Measurements from ENCODE around the gene DCPS.

The DCPS gene

DNA sequence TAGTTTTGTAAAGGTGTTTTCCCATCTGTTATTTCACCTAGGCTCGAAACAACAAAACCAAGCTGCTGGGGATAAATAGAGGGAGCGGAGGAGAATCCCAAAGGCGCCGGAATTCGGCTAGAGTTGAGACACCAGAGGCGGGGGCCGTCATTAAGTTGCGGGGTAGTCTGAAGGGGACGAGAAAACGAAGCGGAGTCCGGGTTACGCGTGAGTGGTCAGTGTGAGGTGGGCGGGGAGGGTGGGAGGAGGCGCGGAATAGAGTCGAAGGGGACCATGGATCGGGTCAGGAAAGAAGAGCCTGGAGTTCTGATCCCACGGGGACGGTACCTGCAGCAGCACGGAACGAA, 35.5 kb upstream of the DCPS start:
- TF ChIP-seq TAF1 (IDR thresholded peaks at IDR 0.05; ENCODE audit: low read depth) (no peak), EP300 (IDR thresholded peaks at IDR 0.05; ENCODE audit: borderline replicate concordance) (no peak)

DNA sequence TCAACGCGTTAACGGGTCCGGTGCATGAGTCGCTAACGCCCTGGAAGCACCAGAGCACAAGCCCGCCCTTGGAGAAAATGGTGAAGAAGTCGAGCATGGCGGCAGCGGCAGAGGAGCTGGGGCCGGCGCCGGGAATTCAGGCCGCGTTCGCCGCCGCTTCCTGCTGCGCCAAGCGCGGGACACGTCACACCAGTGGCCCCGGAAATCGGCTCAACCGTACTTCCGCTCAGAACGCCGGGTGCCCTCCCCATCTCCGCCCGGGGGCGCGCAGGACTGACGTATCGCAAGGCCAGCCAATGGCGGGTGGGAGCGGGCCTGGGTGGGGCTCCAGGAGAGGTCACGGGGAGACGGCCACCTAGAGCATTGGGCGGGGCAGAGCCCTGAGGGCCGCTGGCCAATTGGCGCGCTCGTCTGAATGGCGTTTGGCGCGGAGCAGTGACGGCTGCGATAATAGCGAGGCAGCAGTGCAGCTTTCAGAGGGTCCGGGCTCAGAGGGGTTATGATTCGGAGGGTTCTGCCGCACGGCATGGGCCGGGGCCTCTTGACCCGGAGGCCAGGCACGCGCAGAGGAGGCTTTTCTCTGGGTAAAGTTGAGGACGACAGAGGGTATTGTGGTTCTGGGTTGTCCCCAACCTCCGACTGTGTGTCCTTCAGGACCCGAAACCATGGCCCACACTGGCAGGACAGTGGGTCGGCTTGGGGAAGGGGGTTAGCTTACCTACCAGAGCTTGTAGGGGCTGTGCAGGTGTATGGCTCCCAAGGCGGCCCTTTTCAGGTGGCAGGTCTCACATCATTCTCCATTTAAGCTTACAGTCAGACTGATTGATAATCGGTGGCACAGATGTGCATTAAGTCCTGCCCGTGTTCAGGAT, 34.9 kb upstream of the DCPS start, which contains the start of the genes FOXRED1 and SRPRA:
Gene FOXRED1, plus strand, starts transcription at position 447 of the 872 bp plus-strand sequence. Its CDS starts 53 bp downstream, at position 500.
Gene SRPRA, minus strand, starts transcription at position 188 of the 872 bp plus-strand sequence. Its CDS starts 91 bp downstream, at position 97.
- TF ChIP-seq FOXM1 (IDR thresholded peaks at IDR 0.05; ENCODE audit: borderline replicate concordance, low read depth) (0 out of 2 replicates have a peak, but pooled peaks have one; percentile 21), CEBPB (IDR thresholded peaks at IDR 0.05) (no peak), CREB1 (IDR thresholded peaks at IDR 0.05; ENCODE audit: low read depth) (peak; percentile 97), NFIC (IDR thresholded peaks at IDR 0.05) (no peak; the same call in 1 of the 2 replicates), ZBTB7A (IDR thresholded peaks at IDR 0.05; ENCODE audit: low read depth) (no peak), YY1 (IDR thresholded peaks at IDR 0.05; ENCODE audit: low read depth) (peak; percentile 81), TEAD4 (IDR thresholded peaks at IDR 0.05) (peak; percentile 39; the same call in 1 of the 2 replicates), TAF1 (IDR thresholded peaks at IDR 0.05; ENCODE audit: low read depth) (peak; percentile 83), TCF12 (IDR thresholded peaks at IDR 0.05; ENCODE audit: low read depth) (peak; percentile 67; the same call in 1 of the 2 replicates), EP300 (IDR thresholded peaks at IDR 0.05; ENCODE audit: borderline replicate concordance) (no peak), EGR1 (IDR thresholded peaks at IDR 0.05) (no peak), RAD21 (IDR thresholded peaks at IDR 0.05; ENCODE audit: low read depth) (no peak)
- TF ChIP-seq, protein P1, sequence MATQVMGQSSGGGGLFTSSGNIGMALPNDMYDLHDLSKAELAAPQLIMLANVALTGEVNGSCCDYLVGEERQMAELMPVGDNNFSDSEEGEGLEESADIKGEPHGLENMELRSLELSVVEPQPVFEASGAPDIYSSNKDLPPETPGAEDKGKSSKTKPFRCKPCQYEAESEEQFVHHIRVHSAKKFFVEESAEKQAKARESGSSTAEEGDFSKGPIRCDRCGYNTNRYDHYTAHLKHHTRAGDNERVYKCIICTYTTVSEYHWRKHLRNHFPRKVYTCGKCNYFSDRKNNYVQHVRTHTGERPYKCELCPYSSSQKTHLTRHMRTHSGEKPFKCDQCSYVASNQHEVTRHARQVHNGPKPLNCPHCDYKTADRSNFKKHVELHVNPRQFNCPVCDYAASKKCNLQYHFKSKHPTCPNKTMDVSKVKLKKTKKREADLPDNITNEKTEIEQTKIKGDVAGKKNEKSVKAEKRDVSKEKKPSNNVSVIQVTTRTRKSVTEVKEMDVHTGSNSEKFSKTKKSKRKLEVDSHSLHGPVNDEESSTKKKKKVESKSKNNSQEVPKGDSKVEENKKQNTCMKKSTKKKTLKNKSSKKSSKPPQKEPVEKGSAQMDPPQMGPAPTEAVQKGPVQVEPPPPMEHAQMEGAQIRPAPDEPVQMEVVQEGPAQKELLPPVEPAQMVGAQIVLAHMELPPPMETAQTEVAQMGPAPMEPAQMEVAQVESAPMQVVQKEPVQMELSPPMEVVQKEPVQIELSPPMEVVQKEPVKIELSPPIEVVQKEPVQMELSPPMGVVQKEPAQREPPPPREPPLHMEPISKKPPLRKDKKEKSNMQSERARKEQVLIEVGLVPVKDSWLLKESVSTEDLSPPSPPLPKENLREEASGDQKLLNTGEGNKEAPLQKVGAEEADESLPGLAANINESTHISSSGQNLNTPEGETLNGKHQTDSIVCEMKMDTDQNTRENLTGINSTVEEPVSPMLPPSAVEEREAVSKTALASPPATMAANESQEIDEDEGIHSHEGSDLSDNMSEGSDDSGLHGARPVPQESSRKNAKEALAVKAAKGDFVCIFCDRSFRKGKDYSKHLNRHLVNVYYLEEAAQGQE (IDR thresholded peaks at IDR 0.05; ENCODE audit: low read depth), result no peak
- TF ChIP-seq, protein P2, sequence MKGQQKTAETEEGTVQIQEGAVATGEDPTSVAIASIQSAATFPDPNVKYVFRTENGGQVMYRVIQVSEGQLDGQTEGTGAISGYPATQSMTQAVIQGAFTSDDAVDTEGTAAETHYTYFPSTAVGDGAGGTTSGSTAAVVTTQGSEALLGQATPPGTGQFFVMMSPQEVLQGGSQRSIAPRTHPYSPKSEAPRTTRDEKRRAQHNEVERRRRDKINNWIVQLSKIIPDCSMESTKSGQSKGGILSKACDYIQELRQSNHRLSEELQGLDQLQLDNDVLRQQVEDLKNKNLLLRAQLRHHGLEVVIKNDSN (IDR thresholded peaks at IDR 0.05), result peak; percentile 88
- TF ChIP-seq, protein P3, sequence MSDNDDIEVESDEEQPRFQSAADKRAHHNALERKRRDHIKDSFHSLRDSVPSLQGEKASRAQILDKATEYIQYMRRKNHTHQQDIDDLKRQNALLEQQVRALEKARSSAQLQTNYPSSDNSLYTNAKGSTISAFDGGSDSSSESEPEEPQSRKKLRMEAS (IDR thresholded peaks at IDR 0.05), result peak; percentile 71

DNA sequence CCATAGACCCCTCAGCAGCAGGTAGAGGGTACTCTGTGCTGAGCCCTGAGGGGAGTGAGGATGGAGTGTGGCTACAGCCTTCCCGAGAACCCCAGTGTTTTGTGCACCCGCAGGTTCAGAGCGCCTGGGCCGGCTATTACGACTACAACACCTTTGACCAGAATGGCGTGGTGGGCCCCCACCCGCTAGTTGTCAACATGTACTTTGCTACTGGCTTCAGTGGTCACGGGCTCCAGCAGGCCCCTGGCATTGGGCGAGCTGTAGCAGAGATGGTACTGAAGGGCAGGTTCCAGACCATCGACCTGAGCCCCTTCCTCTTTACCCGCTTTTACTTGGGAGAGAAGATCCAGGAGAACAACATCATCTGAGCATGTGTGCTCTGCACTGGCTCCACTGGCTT, 26.5 kb upstream of the DCPS start:
- TF ChIP-seq ZBTB7A (IDR thresholded peaks at IDR 0.05; ENCODE audit: low read depth), result no peak

DNA sequence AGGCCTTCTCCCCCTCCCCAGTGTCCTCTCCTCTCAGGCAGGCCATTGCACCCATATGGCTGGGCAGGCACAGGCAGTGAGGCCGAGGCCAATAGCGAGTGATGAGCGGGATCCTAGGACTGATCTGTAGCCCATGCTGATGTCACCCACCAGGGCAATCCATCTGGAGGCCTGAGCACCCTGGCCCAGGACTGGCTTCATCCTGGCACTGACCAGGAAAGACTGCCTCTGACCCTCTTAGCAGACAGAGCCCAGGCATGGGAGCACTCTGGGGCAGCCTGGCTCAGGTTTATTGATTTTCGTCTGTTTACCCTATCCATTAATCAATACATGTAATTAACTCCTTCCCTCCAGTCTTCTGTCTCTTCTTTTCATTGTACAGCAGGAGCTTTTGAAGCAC, 26.1 kb upstream of the DCPS start:
- TF ChIP-seq CEBPB (IDR thresholded peaks at IDR 0.05) (no peak), NFIC (IDR thresholded peaks at IDR 0.05) (no peak), CREB1 (IDR thresholded peaks at IDR 0.05; ENCODE audit: low read depth) (no peak), TEAD4 (IDR thresholded peaks at IDR 0.05) (no peak), ZBTB7A (IDR thresholded peaks at IDR 0.05; ENCODE audit: low read depth) (no peak), FOXM1 (IDR thresholded peaks at IDR 0.05; ENCODE audit: borderline replicate concordance, low read depth) (no peak), RAD21 (IDR thresholded peaks at IDR 0.05; ENCODE audit: low read depth) (no peak), YY1 (IDR thresholded peaks at IDR 0.05; ENCODE audit: low read depth) (no peak), EP300 (IDR thresholded peaks at IDR 0.05; ENCODE audit: borderline replicate concordance) (no peak), EGR1 (IDR thresholded peaks at IDR 0.05) (no peak), TCF12 (IDR thresholded peaks at IDR 0.05; ENCODE audit: low read depth) (no peak), TAF1 (IDR thresholded peaks at IDR 0.05; ENCODE audit: low read depth) (no peak)
- TF ChIP-seq, protein P1 (IDR thresholded peaks at IDR 0.05; ENCODE audit: low read depth), result no peak
- TF ChIP-seq, protein P2 (IDR thresholded peaks at IDR 0.05), result no peak
- TF ChIP-seq, protein P3 (IDR thresholded peaks at IDR 0.05), result no peak

DNA sequence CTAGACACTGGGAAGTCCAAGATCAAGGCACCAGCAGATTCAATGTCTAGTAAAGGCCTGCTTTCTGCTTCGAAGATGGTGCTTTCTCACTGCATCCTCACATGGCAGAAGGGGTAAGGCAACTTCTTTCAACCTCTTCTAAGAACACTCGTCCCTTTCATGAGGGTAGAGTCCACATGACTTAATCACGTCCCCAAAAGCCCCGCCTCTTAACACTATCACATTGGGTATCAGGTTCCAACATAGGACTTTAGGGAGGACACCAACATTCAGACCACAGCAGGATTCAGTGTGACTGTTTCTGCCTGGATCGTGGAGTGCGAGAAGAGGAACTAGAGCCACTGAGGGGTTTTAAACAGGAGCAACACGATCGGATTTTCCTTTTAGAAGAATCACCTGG, 24.7 kb upstream of the DCPS start:
- TF ChIP-seq EGR1 (IDR thresholded peaks at IDR 0.05) (no peak), TAF1 (IDR thresholded peaks at IDR 0.05; ENCODE audit: low read depth) (no peak), EP300 (IDR thresholded peaks at IDR 0.05; ENCODE audit: borderline replicate concordance) (no peak), CREB1 (IDR thresholded peaks at IDR 0.05; ENCODE audit: low read depth) (no peak), ZBTB7A (IDR thresholded peaks at IDR 0.05; ENCODE audit: low read depth) (no peak), NFIC (IDR thresholded peaks at IDR 0.05) (no peak), FOXM1 (IDR thresholded peaks at IDR 0.05; ENCODE audit: borderline replicate concordance, low read depth) (no peak), CEBPB (IDR thresholded peaks at IDR 0.05) (no peak), RAD21 (IDR thresholded peaks at IDR 0.05; ENCODE audit: low read depth) (no peak), TCF12 (IDR thresholded peaks at IDR 0.05; ENCODE audit: low read depth) (no peak), YY1 (IDR thresholded peaks at IDR 0.05; ENCODE audit: low read depth) (no peak)
- TF ChIP-seq, protein P1 (IDR thresholded peaks at IDR 0.05; ENCODE audit: low read depth), result no peak

Measured in Ishikawa (cell line).